Measurements from ENCODE around the gene PRICKLE3.

GRCh38 chrX:49233887-49234555 lies 47.8 kb upstream of the PRICKLE3 start:
- TF ChIP-seq, protein P1, sequence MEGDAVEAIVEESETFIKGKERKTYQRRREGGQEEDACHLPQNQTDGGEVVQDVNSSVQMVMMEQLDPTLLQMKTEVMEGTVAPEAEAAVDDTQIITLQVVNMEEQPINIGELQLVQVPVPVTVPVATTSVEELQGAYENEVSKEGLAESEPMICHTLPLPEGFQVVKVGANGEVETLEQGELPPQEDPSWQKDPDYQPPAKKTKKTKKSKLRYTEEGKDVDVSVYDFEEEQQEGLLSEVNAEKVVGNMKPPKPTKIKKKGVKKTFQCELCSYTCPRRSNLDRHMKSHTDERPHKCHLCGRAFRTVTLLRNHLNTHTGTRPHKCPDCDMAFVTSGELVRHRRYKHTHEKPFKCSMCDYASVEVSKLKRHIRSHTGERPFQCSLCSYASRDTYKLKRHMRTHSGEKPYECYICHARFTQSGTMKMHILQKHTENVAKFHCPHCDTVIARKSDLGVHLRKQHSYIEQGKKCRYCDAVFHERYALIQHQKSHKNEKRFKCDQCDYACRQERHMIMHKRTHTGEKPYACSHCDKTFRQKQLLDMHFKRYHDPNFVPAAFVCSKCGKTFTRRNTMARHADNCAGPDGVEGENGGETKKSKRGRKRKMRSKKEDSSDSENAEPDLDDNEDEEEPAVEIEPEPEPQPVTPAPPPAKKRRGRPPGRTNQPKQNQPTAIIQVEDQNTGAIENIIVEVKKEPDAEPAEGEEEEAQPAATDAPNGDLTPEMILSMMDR (IDR thresholded peaks at IDR 0.05), result no peak
- no peak for TF ChIP-seq POLR2A (IDR thresholded peaks at IDR 0.05)

Measured in testis (tissue), 2 donors.